ENCODE results near the gene PRKCA.

DNA sequence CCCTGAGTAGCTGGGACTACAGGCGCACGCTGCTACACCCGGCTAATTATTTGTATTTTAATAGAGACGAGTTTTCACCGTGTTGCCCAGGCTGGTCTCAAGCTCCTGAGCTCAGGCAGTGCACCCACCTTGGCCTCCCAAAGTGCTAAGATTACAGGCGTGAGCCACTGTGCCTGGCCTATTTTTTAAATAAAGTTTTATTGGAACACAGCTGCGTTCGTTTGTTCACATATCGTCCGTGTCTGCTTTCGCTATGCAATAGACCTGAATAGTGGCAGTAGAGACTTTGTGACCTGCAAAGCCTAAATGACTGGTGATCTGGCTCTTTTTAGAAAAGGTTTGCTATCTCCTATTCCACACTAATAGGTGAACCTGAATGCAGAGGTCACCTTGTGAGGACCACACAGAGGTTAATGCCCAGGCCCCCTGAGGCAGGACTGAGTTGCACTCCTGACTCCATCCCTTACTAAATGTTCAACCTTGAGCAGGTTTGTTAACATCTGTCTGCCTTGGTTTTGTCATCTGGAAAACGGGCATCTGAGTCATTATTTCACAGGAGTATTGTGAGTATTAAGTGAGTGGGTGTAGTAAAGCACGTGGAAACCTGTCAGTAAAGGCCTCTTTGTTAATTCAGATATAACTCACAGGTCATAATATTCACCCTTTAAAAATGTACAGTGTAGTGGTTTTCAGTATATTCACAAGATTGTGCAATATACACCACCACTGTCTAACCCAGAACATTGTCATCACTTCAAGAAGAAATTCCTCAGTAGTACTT lies 375.0 kb downstream of the PRKCA start:
- TF ChIP-seq POLR2A (IDR thresholded peaks at IDR 0.05; ENCODE audit: low read depth, low read length) (no peak), POLR2AphosphoS5 (IDR thresholded peaks at IDR 0.05; ENCODE audit: low read depth, low read length) (no peak), TAF1 (IDR thresholded peaks at IDR 0.05; ENCODE audit: borderline replicate concordance, low read depth, low read length) (no peak)
